ENCODE measurements around the gene RPL22L1.

GRCh38 chr3:170816341-170816740 is 53.7 kb downstream of the RPL22L1 start:
- TF ChIP-seq SNAI2 (CRISPR knock-in tag; IDR thresholded peaks at IDR 0.05): no peak
- TF ChIP-seq PATZ1 (CRISPR knock-in tag; IDR thresholded peaks at IDR 0.05; ENCODE audit: borderline replicate concordance): no peak
- no peak for TF ChIP-seq BACH2 (CRISPR knock-in tag; IDR thresholded peaks at IDR 0.05; ENCODE audit: borderline replicate concordance)
- no peak for TF ChIP-seq CREB5 (CRISPR knock-in tag; IDR thresholded peaks at IDR 0.05; ENCODE audit: low read depth)
- no peak for TF ChIP-seq RARB (CRISPR knock-in tag; IDR thresholded peaks at IDR 0.05)
- TF ChIP-seq ISL1 (CRISPR knock-in tag; IDR thresholded peaks at IDR 0.05): no peak
- no peak for TF ChIP-seq PPARA (CRISPR knock-in tag; IDR thresholded peaks at IDR 0.05; ENCODE audit: borderline replicate concordance)
- no peak for TF ChIP-seq POU6F1 (CRISPR knock-in tag; IDR thresholded peaks at IDR 0.05; ENCODE audit: borderline replicate concordance, low read depth)
- TF ChIP-seq ZC3H10 (CRISPR knock-in tag; IDR thresholded peaks at IDR 0.05): no peak
- no peak for TF ChIP-seq ZFP30 (CRISPR knock-in tag; IDR thresholded peaks at IDR 0.05)
- TF ChIP-seq TOX (CRISPR knock-in tag; IDR thresholded peaks at IDR 0.05; ENCODE audit: borderline replicate concordance): no peak
- no peak for TF ChIP-seq ZNF70 (CRISPR knock-in tag; IDR thresholded peaks at IDR 0.05)
- no peak for TF ChIP-seq GLIS3 (CRISPR knock-in tag; IDR thresholded peaks at IDR 0.05)
- TF ChIP-seq ZFP3 (CRISPR knock-in tag; IDR thresholded peaks at IDR 0.05): no peak
